HS-5 (cell line): ENCODE results near the gene MIPEP.

Source experiments
- DNase-seq: peaks from one replicate; pipeline ENCODE4 v3.0.0-alpha.2; 2012; ENCODE audit warnings: low read depth

Gene MIPEP

GRCh38 chr13:23680845-23681669 lies 208.1 kb downstream of the MIPEP start:
- no peak for DNase-seq
